ENCODE data around the gene FBXL16. TPM values are rescaled to one million over a fixed set of nuclear protein-coding genes. Genes with fewer than 3 reads are reported as not detected.

The FBXL16 gene
- total RNA-seq, 1 donor from 2014 or later, result 8.0 TPM

- intact Hi-C loops (cut with micrococcal nuclease), result no loop called here
Observed at GRCh38 chr16:734981-735881, 29.6 kb upstream of the FBXL16 start.

GRCh38 chr16:734208-734980 is 28.8 kb upstream of the FBXL16 start:
- intact Hi-C loops (cut with micrococcal nuclease), result no loop called here

- intact Hi-C loops (cut with micrococcal nuclease), result loop anchor here (1.0 kb wide), 1 partner anchor 22 kb away; no protein-coding TSS in a partner anchor
Observed at GRCh38 chr16:733382-734207, 28.0 kb upstream of the FBXL16 start.

GRCh38 chr16:732936-733335 is 27.3 kb upstream of the FBXL16 start:
- intact Hi-C loops (cut with micrococcal nuclease), result loop anchor here (1.0 kb wide), 1 partner anchor 22 kb away; no protein-coding TSS in a partner anchor

- intact Hi-C loops (cut with micrococcal nuclease), result no loop called here
Observed at GRCh38 chr16:732332-732731, 26.7 kb upstream of the FBXL16 start.

- intact Hi-C loops (cut with micrococcal nuclease), result no loop called here
Observed at GRCh38 chr16:730666-731509, 25.3 kb upstream of the FBXL16 start.

GRCh38 chr16:729768-730665 is 24.4 kb upstream of the FBXL16 start:
- intact Hi-C loops (cut with micrococcal nuclease), result loop anchor here (5.0 kb wide), 1 partner anchor 48 kb away; the partner anchor contains the start of genes JMJD8 and STUB1

GRCh38 chr16:728890-729744 is 23.5 kb upstream of the FBXL16 start:
- intact Hi-C loops (cut with micrococcal nuclease), result loop anchor here (1.0 to 5.0 kb wide), 2 partner anchors 11 to 47 kb away; partner anchors contain the start of genes CIAO3, JMJD8 and STUB1

- intact Hi-C loops (cut with micrococcal nuclease), result loop anchor here (1.0 to 5.0 kb wide), 2 partner anchors 12 to 46 kb away; partner anchors contain the start of genes CIAO3, JMJD8 and STUB1
Observed at GRCh38 chr16:728131-728889, 22.7 kb upstream of the FBXL16 start.

GRCh38 chr16:727291-727977 is 21.8 kb upstream of the FBXL16 start:
- intact Hi-C loops (cut with micrococcal nuclease), result loop anchor here (5.0 kb wide), 1 partner anchor 45 kb away; the partner anchor contains the start of genes JMJD8 and STUB1

- intact Hi-C loops (cut with micrococcal nuclease), result loop anchor here (5.0 kb wide), 1 partner anchor 44 kb away; the partner anchor contains the start of genes JMJD8 and STUB1
Observed at GRCh38 chr16:726438-727290, 21.1 kb upstream of the FBXL16 start, which contains the start of the genes CCDC78 and HAGHL. Gene CCDC78 (minus strand): TSS chr16:726443. CDS start chr16:726367, 76 bp downstream. Gene HAGHL (plus strand): TSS chr16:727106. CDS start chr16:727510, 404 bp downstream.

- intact Hi-C loops (cut with micrococcal nuclease), result loop anchor here (5.0 kb wide), 1 partner anchor 44 kb away; the partner anchor contains the start of genes JMJD8 and STUB1
Observed at GRCh38 chr16:726188-726437, 20.5 kb upstream of the FBXL16 start.

GRCh38 chr16:725463-726187 is 20.0 kb upstream of the FBXL16 start:
- intact Hi-C loops (cut with micrococcal nuclease), result loop anchor here (5.0 kb wide), 1 partner anchor 43 kb away; the partner anchor contains the start of genes JMJD8 and STUB1

GRCh38 chr16:725041-725376 is 19.4 kb upstream of the FBXL16 start:
- intact Hi-C loops (cut with micrococcal nuclease), result loop anchor here (5.0 kb wide), 1 partner anchor 43 kb away; the partner anchor contains the start of genes JMJD8 and STUB1

Measured in T-helper 1 cell treated with Interleukin-12 subunit alpha and Interleukin-12 subunit beta and Interleukin-4 antibody, amounts not matched to agents 30 ng/mL and 1 ng/mL, for 36 hours (primary cell).